Globus pallidus (tissue), 1 donor: ENCODE data around the gene CHKA.

Experiments
- DNase-seq: peaks from one replicate; pipeline ENCODE4 v3.0.0-alpha.2; 2015; ENCODE audit warnings: low spot score

The CHKA gene

GRCh38 chr11:68071281-68072048, 49.7 kb downstream of the CHKA start:
- no peak for DNase-seq

DNA sequence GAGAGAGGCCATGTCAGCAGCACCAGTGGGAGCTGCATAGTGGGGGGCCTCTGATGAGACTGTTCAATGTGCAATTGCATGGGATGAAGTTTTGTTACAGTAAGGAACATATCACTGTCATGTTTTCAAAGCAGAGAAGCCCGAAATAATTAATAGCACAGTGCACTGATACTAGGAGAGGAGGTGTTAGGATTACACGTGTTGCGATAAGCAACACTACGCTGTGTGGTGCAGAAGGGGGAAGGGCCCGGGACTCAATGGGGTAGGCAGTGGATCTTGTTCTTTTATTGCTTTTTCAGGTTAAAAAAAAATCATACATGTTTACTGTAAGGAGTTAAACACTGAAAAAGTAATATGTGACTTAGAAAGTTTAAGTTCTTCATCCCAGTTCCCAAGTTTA, 53.2 kb downstream of the CHKA start:
- no peak for DNase-seq

- DNase-seq = peak; percentile 37
Measured at GRCh38 chr11:68066742-68067141, 54.4 kb downstream of the CHKA start.

- DNase-seq = no peak
Measured at GRCh38 chr11:68065841-68066240, 55.3 kb downstream of the CHKA start.

- no peak for DNase-seq
Measured at GRCh38 chr11:68064926-68065325, 56.3 kb downstream of the CHKA start.

- DNase-seq = no peak
Measured at GRCh38 chr11:68061508-68061907, 59.7 kb downstream of the CHKA start.

DNA sequence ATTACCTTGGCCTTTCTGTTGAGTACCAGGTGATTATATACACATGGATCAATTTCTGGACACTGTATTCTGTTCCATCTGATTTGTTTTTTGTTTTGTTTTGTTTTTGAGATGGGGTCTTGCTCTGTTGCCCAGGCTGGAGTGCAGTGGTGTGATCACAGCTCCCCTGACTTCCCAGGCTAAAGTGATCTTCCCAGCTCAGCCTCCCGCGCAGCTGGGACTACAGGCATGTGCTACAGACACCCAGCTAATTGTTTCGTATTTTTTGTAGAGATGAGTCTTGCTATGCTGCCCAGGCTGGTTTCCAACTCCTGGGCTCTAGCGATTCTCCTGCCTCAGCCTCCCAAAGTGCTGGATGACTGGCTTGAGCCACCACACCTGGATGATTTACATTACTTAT, 63.4 kb downstream of the CHKA start:
- DNase-seq = no peak

DNA sequence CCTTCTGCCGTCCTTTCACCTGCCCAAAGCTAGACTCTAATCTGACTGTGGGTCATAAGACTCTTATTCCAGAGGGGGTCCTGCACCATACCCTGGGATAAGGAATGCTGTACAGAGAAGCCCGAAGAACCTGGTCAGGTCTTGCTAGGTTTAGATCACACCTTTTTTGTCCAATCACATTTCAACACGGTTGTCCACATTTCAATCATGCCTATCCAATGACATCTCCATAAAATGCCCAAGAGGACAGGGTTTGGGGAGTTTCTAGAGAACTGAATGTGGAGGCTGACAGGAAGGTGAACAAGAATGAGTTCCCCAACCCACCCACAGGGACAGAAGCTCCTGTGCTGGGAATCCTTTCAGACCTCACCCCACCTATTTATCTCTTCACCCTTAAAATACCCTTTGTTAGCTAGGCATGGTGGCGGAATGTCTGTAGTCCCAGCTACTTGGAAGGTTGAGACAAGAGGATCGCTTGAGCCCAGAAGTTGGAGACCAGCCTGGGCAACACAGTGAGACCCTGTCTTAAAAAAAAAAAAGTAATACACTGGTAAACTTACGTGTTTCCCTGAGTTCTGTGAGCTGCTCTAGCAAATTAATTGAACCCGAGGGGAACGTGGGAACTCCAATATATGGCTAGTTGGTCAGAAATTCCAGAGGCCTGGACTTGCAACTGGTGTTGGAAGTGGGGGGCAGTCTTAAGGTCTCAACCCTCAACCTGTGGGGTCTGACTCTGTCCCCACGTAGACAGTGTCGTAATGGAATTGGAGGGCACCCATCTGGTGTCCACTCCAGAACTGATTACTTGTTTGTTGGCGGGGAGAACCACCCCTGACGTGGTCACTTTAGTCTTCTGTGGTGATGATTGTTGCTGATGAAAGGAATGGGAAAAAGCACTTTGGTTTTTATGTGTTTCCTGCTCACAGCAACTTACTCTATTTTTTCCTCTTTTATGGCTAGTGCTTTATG, 64.6 kb downstream of the CHKA start:
- no peak for DNase-seq

- DNase-seq = no peak
Measured at GRCh38 chr11:68053981-68054812, 67.0 kb downstream of the CHKA start.

GRCh38 chr11:68053117-68053516, 68.1 kb downstream of the CHKA start:
- no peak for DNase-seq

DNA sequence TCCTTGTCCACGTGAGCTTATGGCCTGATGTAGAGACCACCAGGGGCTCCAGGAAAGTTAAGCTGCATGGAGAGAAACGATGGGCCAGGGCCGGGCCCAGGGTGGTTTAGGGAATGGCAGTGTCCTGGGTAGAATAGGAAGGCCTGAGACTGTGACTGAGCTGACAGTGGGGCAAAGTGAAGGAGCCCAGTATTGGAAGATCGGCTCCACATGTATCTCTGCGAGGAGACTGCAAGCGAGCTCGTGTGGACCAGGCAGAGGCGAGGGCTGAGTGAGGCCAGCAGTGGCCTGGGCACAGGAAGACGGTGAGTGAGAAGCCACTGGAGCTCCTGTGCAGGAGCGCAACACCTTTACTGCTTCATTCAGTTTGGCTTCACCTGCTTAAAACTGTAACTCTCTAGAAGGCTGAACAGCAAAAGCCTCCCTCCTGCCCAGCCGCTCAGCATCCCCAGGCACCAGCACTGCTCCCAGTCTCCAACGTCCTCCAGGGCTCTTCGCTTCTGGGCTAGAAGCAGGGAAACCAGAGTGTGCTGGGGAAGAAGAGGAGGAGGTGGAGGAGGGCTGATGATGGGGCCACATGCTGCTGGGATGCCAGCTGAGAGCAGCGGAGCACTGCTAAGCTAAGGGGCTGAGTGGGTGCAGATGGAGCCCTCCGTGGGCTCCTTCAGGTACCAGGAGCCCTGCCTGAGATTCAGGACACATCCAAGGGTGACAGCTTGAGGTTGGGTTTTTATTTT, 68.9 kb downstream of the CHKA start:
- no peak for DNase-seq

DNA sequence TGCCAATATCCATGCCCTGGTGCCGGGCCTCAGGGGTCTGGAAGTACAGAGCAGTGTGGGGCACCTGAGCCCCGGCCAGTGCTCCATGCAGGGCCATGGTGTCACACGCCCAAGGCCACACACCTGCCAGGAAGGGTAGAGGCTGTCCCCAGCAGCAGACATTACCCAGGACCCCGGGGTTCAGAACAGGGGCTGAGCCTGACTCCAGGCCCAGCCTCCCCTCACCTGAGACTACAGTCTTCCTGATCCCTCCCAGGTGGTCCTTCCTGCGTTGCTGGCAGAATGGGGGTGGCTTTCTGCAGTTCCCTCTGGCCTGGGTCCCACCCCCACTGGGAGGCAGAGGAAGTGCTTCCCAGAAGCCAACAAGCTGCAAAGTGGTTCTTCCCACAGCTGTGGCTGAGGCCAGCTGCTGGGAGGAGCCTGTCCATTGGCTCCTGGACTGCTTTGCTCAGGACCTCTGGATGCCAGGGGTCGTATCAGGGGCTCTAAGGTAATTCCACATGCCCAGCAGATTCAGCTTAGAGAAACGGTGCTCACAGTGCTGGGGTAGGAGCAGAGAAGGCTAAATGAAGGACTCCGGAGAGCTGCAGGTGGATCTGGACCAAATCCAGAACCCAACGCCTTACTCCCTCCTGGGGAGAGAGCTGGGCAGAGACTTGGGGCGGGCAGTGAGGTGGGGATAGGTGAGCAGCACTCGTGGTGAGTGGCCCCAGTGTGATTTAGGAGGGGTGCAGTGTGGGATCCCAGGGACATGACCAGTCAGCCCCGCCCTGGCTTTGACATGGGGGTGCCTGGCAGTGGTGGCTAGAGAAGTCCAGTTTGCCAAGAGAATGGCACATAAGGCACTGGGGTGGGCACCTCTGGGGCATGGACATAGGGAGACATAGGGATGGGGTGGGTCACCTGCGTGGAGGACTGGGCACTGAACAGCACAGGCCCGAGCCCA, 69.7 kb downstream of the CHKA start:
- DNase-seq = no peak

GRCh38 chr11:68050371-68050841, 70.8 kb downstream of the CHKA start:
- no peak for DNase-seq

DNA sequence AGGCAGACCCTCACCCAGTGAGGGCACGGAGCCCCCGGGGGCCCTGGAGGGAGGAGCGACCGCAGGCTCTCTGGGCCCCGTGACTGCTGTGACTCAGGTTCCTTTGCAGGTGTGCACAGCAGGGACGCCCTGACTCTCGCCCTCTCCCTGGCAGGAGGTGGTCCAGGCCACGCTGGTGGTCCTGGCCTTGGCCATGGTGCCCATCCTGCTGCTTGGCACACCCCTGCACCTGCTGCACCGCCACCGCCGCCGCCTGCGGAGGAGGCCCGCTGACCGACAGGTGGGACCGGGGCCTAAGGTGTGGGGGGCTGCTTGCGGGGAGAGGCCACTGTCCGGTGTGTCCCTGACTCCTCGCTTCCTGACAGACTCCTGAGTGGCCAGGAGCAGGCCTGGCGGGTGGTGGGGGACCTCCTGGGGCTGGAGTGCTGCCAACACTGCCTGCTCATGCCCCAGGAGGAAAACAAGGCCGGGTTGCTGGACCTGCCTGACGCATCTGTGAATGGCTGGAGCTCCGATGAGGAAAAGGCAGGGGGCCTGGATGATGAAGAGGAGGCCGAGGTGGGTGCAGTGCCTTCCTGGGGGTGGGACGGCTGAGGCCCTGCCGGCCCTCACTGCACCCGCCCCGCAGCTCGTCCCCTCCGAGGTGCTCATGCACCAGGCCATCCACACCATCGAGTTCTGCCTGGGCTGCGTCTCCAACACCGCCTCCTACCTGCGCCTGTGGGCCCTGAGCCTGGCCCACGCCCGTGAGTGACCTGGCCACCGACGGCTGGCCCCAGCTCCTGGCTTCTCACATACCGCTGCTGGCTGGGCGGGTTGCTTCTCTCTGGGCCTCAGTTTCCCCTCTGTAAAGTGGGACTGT, 71.4 kb downstream of the CHKA start:
- DNase-seq = no peak

DNA sequence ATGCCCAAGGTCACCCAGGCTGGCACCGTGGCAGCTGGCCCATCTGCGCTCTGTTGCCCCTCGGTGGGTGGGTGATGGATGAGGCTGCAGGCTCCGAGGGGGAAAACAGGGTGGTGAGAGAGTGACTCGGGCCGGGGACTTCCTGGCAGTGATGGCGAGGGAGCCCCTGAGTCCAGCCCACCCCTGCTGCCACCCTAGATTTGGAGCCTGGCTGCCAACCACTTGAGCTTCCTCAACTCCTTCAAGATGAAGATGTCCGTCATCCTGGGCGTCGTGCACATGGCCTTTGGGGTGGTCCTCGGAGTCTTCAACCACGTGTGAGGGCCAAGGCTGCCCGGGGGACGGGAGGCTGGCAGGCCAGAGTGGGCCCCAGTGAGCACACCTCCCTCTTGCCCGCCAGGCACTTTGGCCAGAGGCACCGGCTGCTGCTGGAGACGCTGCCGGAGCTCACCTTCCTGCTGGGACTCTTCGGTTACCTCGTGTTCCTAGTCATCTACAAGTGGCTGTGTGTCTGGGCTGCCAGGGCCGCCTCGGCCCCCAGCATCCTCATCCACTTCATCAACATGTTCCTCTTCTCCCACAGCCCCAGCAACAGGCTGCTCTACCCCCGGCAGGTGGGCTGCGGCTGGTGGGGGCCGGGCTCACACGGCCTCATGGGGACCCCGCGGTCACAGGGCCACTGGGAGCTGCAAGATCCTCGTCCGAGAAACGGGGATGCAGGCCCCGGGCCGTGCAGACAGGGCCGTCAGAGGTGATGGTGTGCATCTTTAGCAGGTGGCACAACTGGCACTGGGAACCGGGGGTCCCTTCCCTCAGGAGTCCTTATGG, 72.3 kb downstream of the CHKA start:
- no peak for DNase-seq

DNA sequence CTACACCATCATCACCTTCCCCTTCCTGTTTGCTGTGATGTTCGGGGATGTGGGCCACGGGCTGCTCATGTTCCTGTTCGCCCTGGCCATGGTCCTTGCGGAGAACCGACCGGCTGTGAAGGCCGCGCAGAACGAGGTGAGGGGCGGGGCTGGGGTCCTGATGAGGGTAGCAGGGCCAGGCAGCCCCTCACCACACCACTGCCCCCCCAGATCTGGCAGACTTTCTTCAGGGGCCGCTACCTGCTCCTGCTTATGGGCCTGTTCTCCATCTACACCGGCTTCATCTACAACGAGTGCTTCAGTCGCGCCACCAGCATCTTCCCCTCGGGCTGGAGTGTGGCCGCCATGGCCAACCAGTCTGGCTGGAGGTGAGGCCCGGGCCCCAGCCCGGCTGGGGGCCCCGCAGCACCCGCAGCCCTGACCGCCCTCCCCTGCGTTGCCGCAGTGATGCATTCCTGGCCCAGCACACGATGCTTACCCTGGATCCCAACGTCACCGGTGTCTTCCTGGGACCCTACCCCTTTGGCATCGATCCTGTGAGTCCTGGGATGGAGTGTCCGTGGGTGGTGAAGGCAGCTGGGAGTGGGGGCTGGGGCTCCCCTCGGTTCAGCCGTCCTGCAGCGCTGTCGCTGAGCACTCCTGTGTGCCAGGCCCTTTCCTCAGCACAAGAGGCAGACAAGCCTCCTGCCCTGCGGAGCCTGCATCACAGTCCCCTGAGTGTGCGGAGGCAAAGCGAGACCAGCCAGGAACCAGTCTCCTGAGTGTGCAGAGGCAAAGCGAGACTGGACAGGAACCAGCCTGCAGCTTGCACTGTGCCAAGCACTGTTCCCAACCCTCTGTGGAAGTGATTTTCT, 73.5 kb downstream of the CHKA start:
- no peak for DNase-seq

DNA sequence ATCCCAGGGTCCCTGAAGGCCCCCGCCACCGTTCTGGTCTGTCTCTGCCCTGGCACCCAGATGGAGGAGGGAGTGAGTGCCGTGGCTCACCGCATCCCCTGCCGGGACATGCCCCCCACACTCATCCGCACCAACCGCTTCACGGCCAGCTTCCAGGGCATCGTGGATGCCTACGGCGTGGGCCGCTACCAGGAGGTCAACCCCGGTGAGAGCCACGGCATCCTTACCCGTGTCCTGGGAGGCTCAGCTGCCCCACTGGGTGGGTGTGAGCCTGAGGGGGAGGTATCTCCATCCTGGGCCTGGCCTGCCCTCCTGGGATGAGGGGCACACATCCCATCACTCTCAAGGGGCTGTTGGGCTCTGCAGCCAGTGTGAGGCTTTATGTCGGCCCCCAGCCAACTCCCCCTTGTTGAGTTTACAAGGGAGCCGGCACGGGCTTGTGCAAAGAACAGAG, 76.3 kb downstream of the CHKA start:
- DNase-seq = no peak
